HepG2 (cell line): ENCODE data around the gene KRTAP3-3. TPM values are rescaled to one million over a fixed set of nuclear protein-coding genes. Genes with fewer than 3 reads are reported as not detected.
A peak's percentile ranks its signal among the peaks of the same experiment; 100 is the strongest.

Source experiments
- ASH2L ChIP-seq: fragments of 300-600, 200-600 bp; sonication (generic); IDR thresholded peaks from 2 replicates; pipeline ENCODE4 v1.7.0; 2017; ENCODE audit warnings: low read depth, mild to moderate bottlenecking, moderate library complexity, mixed read lengths, low read length; ENCODE audit not compliant: insufficient read length
- ATAD3A ChIP-seq: sonication (generic); formaldehyde crosslinking; IDR thresholded peaks from 2 replicates; pipeline ENCODE4 v1.4.0; 2020; ENCODE audit warnings: missing genetic modification reagents
- HDAC6 ChIP-seq: fragments of 200-600 bp; sonication (generic); IDR thresholded peaks from 2 replicates; pipeline ENCODE4 v1.7.0; 2017; ENCODE audit warnings: mild to moderate bottlenecking, antibody characterized with exemption, low read length, low read depth
- ISL2 ChIP-seq: sonication (generic); formaldehyde crosslinking; IDR thresholded peaks from 2 replicates; pipeline ENCODE4 v1.5.0; 2020; ENCODE audit warnings: missing genetic modification reagents
- MIER2 ChIP-seq: IDR thresholded peaks from 2 replicates; pipeline ENCODE4 v1.6.1; 2016; ENCODE audit warnings: missing biosample characterization, missing genetic modification reagents
- MTF1 ChIP-seq: sonication (generic); formaldehyde crosslinking; IDR thresholded peaks from 2 replicates; pipeline ENCODE4 v1.5.0; 2020; ENCODE audit warnings: missing genetic modification reagents
- MXI1 ChIP-seq: IDR thresholded peaks from 3 replicates; pipeline ENCODE4 v1.6.1; 2012; ENCODE audit warnings: low read depth, low read length, inconsistent platforms, borderline replicate concordance
- NCOR1 ChIP-seq: fragments of 200-600 bp; sonication (generic); IDR thresholded peaks from 2 replicates; pipeline ENCODE4 v1.7.0; 2017; ENCODE audit warnings: antibody characterized with exemption, low read length, borderline replicate concordance
- NFIB ChIP-seq: sonication (generic); formaldehyde crosslinking; IDR thresholded peaks from 2 replicates; pipeline ENCODE4 v1.9.0; 2021; ENCODE audit warnings: missing genetic modification reagents, mild to moderate bottlenecking, borderline replicate concordance
- PBX2 ChIP-seq: IDR thresholded peaks from 2 replicates; pipeline ENCODE4 v1.6.1; 2016; ENCODE audit warnings: control low read depth
- PCBP1 ChIP-seq: fragments of 200-400 bp; formaldehyde crosslinking; IDR thresholded peaks from 2 replicates; pipeline ENCODE4 v1.6.1; 2017; ENCODE audit warnings: mild to moderate bottlenecking, low read depth, low read length, borderline replicate concordance
- SKIL ChIP-seq: sonication (generic); formaldehyde crosslinking; IDR thresholded peaks from 2 replicates; pipeline ENCODE4 v1.8.0; 2022; ENCODE audit warnings: missing genetic modification reagents, mild to moderate bottlenecking, moderate library complexity, borderline replicate concordance
- SP4 ChIP-seq: sonication (generic); formaldehyde crosslinking; IDR thresholded peaks from 2 replicates; pipeline ENCODE4 v1.8.1; 2023; ENCODE audit warnings: mild to moderate bottlenecking, missing genetic modification reagents
- SYNCRIP ChIP-seq: fragments of 200-400 bp; formaldehyde crosslinking; IDR thresholded peaks from 2 replicates; pipeline ENCODE4 v1.6.1; 2018; ENCODE audit warnings: mild to moderate bottlenecking, low read depth, low read length; ENCODE audit not compliant: insufficient read depth
- TBX3 ChIP-seq: fragments of 450-650 bp; IDR thresholded peaks from 2 replicates; pipeline ENCODE4 v1.6.1; 2017; ENCODE audit warnings: antibody characterized with exemption, mild to moderate bottlenecking, inconsistent platforms, borderline replicate concordance
- YEATS2 ChIP-seq: sonication (generic); formaldehyde crosslinking; IDR thresholded peaks from 2 replicates; pipeline ENCODE4 v1.4.0; 2020; ENCODE audit warnings: missing genetic modification reagents, borderline replicate concordance
- ZFP1 ChIP-seq: IDR thresholded peaks from 2 replicates; pipeline ENCODE4 v1.6.1; 2016
- ZNF383 ChIP-seq: sonication (generic); formaldehyde crosslinking; IDR thresholded peaks from 2 replicates; pipeline ENCODE4 v1.4.0; 2020; ENCODE audit warnings: missing genetic modification reagents, mild to moderate bottlenecking, borderline replicate concordance
- ZNF501 ChIP-seq: sonication (generic); formaldehyde crosslinking; IDR thresholded peaks from 2 replicates; pipeline ENCODE4 v1.5.1; 2020; ENCODE audit warnings: mild to moderate bottlenecking, moderate library complexity, missing genetic modification reagents
- ZNF598 ChIP-seq: sonication (generic); formaldehyde crosslinking; IDR thresholded peaks from 2 replicates; pipeline ENCODE4 v1.5.1; 2020; ENCODE audit warnings: mild to moderate bottlenecking, missing genetic modification reagents, borderline replicate concordance
- ZNF747 ChIP-seq: sonication (generic); formaldehyde crosslinking; IDR thresholded peaks from 2 replicates; pipeline ENCODE4 v1.8.1; 2023; ENCODE audit warnings: missing genetic modification reagents, mild to moderate bottlenecking, borderline replicate concordance
- ZSCAN20 ChIP-seq: sonication (generic); formaldehyde crosslinking; IDR thresholded peaks from 2 replicates; pipeline ENCODE4 v1.4.0; 2020; ENCODE audit warnings: missing genetic modification reagents, mild to moderate bottlenecking, borderline replicate concordance
- polyA plus RNA-seq, 8 experiments: library from polyadenylated mRNA; depleted of rRNA in 3 of 8; stranded (reverse) in 7 of 8; unstranded in 1 of 8; fragments of >200 nt; fragmentation: Illumina TruSeq in 4 of 8; extraction: Trizol in 4 of 8; gene quantifications; 2 replicates each; pipeline versions ENCODE4 v1.2.1 to v1.2.3, GENCODE V29; 2011 to 2016; ENCODE audit warnings: low read depth in 4 of 8, missing spikeins in 1 of 8, mixed read lengths in 1 of 8; ENCODE audit not compliant: insufficient read depth in 1 of 8
- total RNA-seq, 5 experiments: library from RNA; depleted of rRNA; stranded (reverse); fragments of >200 nt; fragmentation: Illumina TruSeq; extraction: Trizol; gene quantifications; 2 replicates each; pipeline ENCODE4 v1.2.3, GENCODE V29; 2016; ENCODE audit warnings: low read depth in 1 of 5
- TF ChIP-seq, protein P1 (sequence below): sonication (generic); formaldehyde crosslinking; IDR thresholded peaks from 2 replicates; pipeline ENCODE4 v1.5.0; 2020; ENCODE audit warnings: mild to moderate bottlenecking, missing genetic modification reagents, borderline replicate concordance
- TF ChIP-seq, protein P2 (sequence below): sonication (generic); formaldehyde crosslinking; IDR thresholded peaks from 2 replicates; pipeline ENCODE4 v1.5.1; 2020; ENCODE audit warnings: missing genetic modification reagents, mild to moderate bottlenecking, borderline replicate concordance

The KRTAP3-3 gene
- total and polyA plus RNA-seq, 2 of the 13 experiments (the other 11 are each of a cell fraction or from before 2014, with no cell fraction given): not detected

GRCh38 chr17:40956401-40957254 is 37.3 kb downstream of the KRTAP3-3 start (continued):
- TF ChIP-seq NCOR1 (peak; percentile 99), ASH2L (peak; percentile 98), ZFP1 (CRISPR knock-in tag) (peak; percentile 96), SP4 (CRISPR knock-in tag) (peak; percentile 72), TBX3 (peak; percentile 97), ATAD3A (CRISPR knock-in tag) (no peak), SYNCRIP (no peak), SKIL (CRISPR knock-in tag) (peak; percentile 96), NFIB (CRISPR knock-in tag) (no peak), YEATS2 (peak; percentile 77; the same call in 1 of the 2 replicates), MXI1 (peak; percentile 24; the same call in 1 of the 3 replicates), ZNF383 (CRISPR knock-in tag) (no peak), ZNF747 (peak; percentile 61; the same call in 1 of the 2 replicates), ZNF598 (CRISPR knock-in tag) (no peak), PCBP1 (no peak), MTF1 (CRISPR knock-in tag) (no peak), ZNF501 (CRISPR knock-in tag) (no peak), ISL2 (peak; percentile 100), ZSCAN20 (CRISPR knock-in tag) (peak; percentile 41; the same call in 1 of the 2 replicates), MIER2 (CRISPR knock-in tag) (peak; percentile 86), PBX2 (peak; percentile 82), HDAC6 (no peak)
- TF ChIP-seq, protein P1, sequence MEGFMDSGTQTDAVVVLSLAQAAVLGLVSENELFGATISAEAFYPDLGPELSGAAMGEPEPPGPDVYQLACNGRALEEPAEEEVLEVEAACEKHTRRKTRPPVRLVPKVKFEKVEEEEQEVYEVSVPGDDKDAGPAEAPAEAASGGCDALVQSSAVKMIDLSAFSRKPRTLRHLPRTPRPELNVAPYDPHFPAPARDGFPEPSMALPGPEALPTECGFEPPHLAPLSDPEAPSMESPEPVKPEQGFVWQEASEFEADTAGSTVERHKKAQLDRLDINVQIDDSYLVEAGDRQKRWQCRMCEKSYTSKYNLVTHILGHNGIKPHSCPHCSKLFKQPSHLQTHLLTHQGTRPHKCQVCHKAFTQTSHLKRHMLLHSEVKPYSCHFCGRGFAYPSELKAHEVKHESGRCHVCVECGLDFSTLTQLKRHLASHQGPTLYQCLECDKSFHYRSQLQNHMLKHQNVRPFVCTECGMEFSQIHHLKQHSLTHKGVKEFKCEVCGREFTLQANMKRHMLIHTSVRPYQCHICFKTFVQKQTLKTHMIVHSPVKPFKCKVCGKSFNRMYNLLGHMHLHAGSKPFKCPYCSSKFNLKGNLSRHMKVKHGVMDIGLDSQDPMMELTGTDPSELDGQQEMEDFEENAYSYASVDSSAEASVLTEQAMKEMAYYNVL (CRISPR knock-in tag): peak; percentile 97
- TF ChIP-seq, protein P2, sequence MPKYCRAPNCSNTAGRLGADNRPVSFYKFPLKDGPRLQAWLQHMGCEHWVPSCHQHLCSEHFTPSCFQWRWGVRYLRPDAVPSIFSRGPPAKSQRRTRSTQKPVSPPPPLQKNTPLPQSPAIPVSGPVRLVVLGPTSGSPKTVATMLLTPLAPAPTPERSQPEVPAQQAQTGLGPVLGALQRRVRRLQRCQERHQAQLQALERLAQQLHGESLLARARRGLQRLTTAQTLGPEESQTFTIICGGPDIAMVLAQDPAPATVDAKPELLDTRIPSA (CRISPR knock-in tag): no peak
